GM21423 (cell line): ENCODE results near the gene SLC5A5.

Source experiments
- ATAC-seq: cut with Tn5 transposase; IDR thresholded peaks from one replicate; pipeline ENCODE4 v1.9.1; 2021; ENCODE audit warnings: mild to moderate bottlenecking, moderate library complexity; ENCODE audit not compliant: unreplicated experiment

The SLC5A5 gene

GRCh38 chr19:17871878-17872250, at the start of gene SLC5A5:
TSS of gene SLC5A5 (plus strand) at chr19:17871945. CDS start at chr19:17872320, 375 bp downstream.
- ATAC-seq: no peak

DNA sequence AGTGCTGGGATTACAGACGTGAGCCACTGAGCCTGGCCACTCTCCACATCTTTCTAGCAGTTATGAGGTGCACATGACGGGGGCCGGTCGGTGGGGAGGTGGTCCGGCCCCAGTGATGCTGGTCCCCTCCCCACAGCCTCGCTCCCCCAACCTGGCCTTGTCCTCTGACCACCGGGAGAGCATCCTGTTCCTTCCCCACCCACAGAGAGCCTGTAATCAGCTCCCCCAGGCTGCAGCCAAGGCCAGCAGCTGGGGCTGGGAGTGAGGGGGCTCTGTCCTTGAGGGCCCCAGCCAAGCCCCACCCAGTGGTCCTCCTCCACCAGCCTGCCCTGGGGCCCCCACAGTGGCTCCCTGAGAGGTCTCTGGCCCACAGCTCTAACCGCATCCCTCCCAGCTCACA, 47.4 kb upstream of the SLC5A5 start:
- no peak for ATAC-seq

GRCh38 chr19:17826508-17827056, 45.2 kb upstream of the SLC5A5 start:
- no peak for ATAC-seq

DNA sequence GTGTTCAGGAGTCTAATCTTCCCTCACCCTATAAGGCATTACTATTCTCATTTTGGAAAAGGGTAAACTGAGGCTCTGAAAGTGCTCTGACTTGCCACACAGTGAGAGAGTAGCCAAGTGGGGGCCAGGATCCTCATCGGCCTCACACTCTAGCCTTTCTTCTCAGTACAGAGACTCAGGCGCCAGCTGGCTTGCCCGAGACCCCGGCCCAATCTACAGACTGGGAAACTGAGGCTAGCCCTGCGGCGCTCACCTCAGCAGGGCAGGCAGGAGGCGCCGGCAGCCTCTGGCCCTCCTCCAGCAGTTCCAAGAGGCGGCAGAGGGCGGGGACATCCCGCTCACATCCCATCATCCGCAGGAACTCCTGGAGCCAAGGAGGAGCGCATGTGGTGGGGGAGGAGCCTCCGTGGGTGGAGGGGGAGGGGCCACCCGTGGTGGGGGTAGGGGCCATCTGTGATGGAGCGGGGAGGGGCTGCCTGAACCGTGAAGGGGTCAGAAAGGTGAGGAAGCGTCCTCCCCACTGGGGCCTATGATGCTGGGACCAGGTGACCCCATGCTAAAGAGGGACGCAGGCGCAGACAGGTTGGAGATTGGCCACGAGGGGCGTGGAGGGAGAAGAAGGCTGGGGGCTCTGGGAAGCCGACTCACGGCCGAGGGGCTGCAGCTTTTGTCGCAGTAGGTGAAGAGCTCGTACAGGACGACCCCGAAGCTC, 41.7 kb upstream of the SLC5A5 start:
- ATAC-seq: no peak

GRCh38 chr19:17830567-17831418, 41.0 kb upstream of the SLC5A5 start:
- no peak for ATAC-seq

DNA sequence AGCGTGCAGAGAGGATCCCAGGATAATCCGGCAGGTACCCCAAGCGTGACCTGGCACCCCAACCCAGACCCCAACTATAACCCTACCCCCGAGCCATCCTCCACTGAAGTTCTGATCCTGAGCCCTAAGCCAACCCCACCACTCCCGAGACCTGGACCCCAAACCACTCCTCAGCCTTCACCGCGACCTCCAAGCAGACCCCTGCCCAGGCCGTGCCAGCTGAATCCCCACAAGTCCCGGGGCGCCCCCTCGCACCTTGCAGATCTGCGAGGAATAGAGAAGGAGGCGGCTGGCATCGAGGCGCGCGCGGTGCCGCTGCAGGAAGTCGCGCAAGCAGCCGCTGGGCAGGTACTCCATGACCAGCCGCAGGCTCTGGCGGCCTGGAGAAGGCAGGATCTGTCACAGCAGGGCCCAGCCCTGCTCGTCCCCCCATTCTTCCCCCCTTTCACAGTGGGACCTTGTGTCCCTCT, 40.3 kb upstream of the SLC5A5 start:
- ATAC-seq: no peak

- no peak for ATAC-seq
Measured at GRCh38 chr19:17832443-17833208, 39.1 kb upstream of the SLC5A5 start.

DNA sequence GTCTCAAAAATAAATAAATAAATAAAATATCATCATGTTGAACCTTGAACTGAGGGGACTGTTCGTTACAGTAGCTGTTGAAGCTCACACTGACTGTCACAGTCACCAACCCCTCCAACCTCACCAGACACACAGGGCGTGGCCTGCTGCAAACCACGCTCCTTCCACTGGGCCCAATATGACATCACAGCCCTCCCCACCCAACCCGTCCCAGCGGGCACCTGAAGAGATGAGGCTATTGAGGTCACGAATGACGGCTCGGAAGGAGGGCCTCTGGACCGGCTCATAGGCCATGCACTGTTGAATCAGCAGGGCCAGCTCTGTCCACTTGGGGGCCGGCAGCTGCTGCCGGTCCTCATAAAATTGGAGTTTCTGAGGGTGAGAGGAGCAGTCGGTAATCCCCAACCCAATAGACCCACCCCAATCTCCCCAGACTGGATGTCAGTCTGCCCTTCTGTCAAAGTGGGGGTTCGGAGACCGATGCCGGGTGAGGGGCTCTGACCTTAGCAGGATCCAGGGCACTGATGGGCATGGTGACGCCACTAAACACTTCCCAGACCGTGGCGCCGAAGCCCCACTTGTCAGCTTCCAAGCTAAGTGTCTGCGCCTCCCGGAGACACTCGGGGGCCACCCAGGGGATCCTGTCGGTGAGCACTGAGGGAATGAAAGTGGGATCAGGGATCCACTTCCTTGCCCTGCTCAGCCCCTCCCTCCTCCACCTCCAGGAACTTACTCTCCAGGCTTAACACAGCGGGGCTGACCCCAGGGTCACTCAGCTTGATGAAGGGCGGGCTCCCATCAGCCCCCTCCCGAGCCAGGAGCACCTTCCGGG, 37.2 kb upstream of the SLC5A5 start:
- no peak for ATAC-seq

GRCh38 chr19:17835182-17836006, 36.4 kb upstream of the SLC5A5 start:
- ATAC-seq: no peak

DNA sequence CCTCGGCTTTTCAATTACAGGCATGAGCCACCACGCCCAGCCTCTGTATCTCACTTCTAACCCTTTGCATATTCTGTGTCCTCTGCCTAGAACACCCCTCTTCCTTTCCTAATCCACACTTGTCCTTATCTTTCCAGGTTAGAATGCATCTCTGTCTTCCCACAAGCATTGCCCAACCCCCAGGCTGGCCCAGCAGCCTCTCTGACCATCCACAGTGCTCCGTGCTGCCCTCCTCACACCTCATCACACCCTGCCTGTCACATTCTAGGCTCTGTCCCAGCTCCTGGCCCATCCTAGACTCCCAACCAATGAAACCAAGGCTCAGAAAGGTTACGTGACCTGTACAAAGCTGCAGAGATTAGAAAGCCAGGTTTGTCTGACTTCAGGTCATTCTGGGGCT, 35.2 kb upstream of the SLC5A5 start:
- no peak for ATAC-seq

- no peak for ATAC-seq
Measured at GRCh38 chr19:17837972-17838371, 33.8 kb upstream of the SLC5A5 start.

DNA sequence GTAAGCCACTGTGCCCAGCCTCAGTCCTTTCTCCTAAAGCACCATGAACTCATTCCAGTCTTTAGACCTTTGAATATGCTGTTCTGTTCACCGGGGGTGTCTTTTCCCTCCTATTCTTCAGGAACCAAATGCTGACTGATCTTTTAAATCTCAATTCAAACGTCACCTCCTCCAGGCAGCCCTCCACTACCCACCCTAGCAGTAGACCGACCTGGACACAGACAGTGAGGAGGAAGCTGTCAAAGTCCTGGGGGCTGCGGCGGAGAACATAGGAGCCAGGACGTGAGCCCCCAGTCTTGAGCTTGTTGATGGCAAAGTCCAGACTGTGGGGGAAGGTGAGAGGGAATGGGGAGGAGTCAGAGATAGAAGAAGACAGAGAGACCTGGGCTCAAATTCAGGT, 31.7 kb upstream of the SLC5A5 start:
- no peak for ATAC-seq

GRCh38 chr19:17841371-17841809, 30.4 kb upstream of the SLC5A5 start:
- ATAC-seq: no peak

- ATAC-seq: no peak
Measured at GRCh38 chr19:17841810-17842662, 29.7 kb upstream of the SLC5A5 start.

GRCh38 chr19:17842663-17843291, 29.0 kb upstream of the SLC5A5 start:
- no peak for ATAC-seq

DNA sequence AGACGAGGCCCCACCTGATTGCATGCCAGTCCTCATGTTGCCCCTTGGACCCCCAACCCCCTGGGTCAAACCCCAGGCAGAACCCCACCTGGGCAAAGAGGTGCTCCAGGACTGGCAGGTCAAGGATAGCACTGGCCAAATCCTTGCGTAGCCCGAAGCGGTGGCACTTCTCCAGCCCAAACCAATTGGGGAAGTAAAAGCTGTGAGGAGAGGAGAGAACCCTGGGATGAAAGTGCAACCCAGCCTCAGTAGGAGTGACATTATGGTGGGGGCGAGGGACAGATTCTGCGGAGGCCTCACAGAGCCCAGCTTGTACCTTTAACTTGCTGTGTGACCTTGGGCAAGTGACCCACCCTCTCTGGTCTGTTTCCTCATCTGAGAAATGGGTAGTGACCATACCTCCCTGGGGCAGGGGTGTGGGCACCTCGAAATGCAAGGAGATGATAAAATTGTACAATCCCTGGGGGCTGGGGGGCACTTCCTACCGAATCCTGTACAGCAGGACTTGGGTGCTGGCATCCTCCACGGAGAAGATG, 28.4 kb upstream of the SLC5A5 start:
- ATAC-seq: no peak

- ATAC-seq: no peak
Measured at GRCh38 chr19:17843908-17844490, 27.7 kb upstream of the SLC5A5 start.
